Measurements from ENCODE around the gene CDC42. TPM values are rescaled to one million over a fixed set of nuclear protein-coding genes. Genes with fewer than 3 reads are reported as not detected.
A peak's percentile ranks its signal among the peaks of the same experiment; 100 is the strongest.

CDC42 gene
- total RNA-seq, 1 donor = 432 TPM

GRCh38 chr1:22071511-22071910 lies 19.0 kb downstream of the CDC42 start:
- no peaks in the 10 kb centered on the region for H3K9me3 ChIP-seq (ENCODE audit: low read depth, low read length)
- no peak for DNase-seq (ENCODE audit: insufficient read length, low spot score, missing footprints)
- no peak overlapping the region for H3K27ac ChIP-seq (ENCODE audit: low read depth, low read length)
- H3K36me3 ChIP-seq (ENCODE audit: insufficient read depth, low read length) = peaks cover 4% of the 10 kb centered on the region
- H3K79me2 ChIP-seq (ENCODE audit: insufficient read depth, low read length) = peaks cover 98% of the 10 kb centered on the region
- H3K4me2 ChIP-seq (ENCODE audit: insufficient read depth, low read length) = no peak overlapping the region
- H2AFZ ChIP-seq (ENCODE audit: low read length) = no peak overlapping the region
- H3K4me1 ChIP-seq (ENCODE audit: insufficient read depth, low read length) = peaks cover 15% of the 10 kb centered on the region
- peaks cover 83% of the 10 kb centered on the region for H4K20me1 ChIP-seq (ENCODE audit: insufficient read depth, low read length)
- H3K4me3 ChIP-seq (ENCODE audit: insufficient read depth, low read length) = no peak overlapping the region
- TF ChIP-seq CTCF (IDR thresholded peaks at IDR 0.05; ENCODE audit: extremely low read depth, low read depth, low read length) = no peak
- H3K27me3 ChIP-seq (ENCODE audit: insufficient read depth, low read length) = no peaks in the 10 kb centered on the region

- H3K36me3 ChIP-seq (ENCODE audit: insufficient read depth, low read length) = peaks cover 22% of the 10 kb centered on the region
- peaks cover 98% of the 10 kb centered on the region for H3K79me2 ChIP-seq (ENCODE audit: insufficient read depth, low read length)
- no peaks in the 10 kb centered on the region for H3K9me3 ChIP-seq (ENCODE audit: low read depth, low read length)
These were observed 22.3 kb downstream of the CDC42 start for GRCh38 chr1:22074803-22075202.

GRCh38 chr1:22075718-22076117 lies 23.2 kb downstream of the CDC42 start:
- no peak for DNase-seq (ENCODE audit: insufficient read length, low spot score, missing footprints)
- no peaks in the 10 kb centered on the region for H3K9me3 ChIP-seq (ENCODE audit: low read depth, low read length)
- H3K36me3 ChIP-seq (ENCODE audit: insufficient read depth, low read length) = peaks cover 29% of the 10 kb centered on the region
- TF ChIP-seq CTCF (IDR thresholded peaks at IDR 0.05; ENCODE audit: extremely low read depth, low read depth, low read length) = no peak
- no peak overlapping the region for H3K4me2 ChIP-seq (ENCODE audit: insufficient read depth, low read length)
- peaks cover 21% of the 10 kb centered on the region for H3K4me1 ChIP-seq (ENCODE audit: insufficient read depth, low read length)
- H2AFZ ChIP-seq (ENCODE audit: low read length) = no peak overlapping the region
- no peaks in the 10 kb centered on the region for H3K27me3 ChIP-seq (ENCODE audit: insufficient read depth, low read length)
- peaks cover 82% of the 10 kb centered on the region for H4K20me1 ChIP-seq (ENCODE audit: insufficient read depth, low read length)
- no peak overlapping the region for H3K4me3 ChIP-seq (ENCODE audit: insufficient read depth, low read length)
- H3K79me2 ChIP-seq (ENCODE audit: insufficient read depth, low read length) = peaks cover 98% of the 10 kb centered on the region
- H3K27ac ChIP-seq (ENCODE audit: low read depth, low read length) = peak overlapping the region; percentile 3

More at GRCh38 chr1:22074803-22075202, 22.3 kb downstream of the CDC42 start:
- no peak for TF ChIP-seq CTCF (IDR thresholded peaks at IDR 0.05; ENCODE audit: extremely low read depth, low read depth, low read length)
- H4K20me1 ChIP-seq (ENCODE audit: insufficient read depth, low read length) = peaks cover 80% of the 10 kb centered on the region
- H3K4me3 ChIP-seq (ENCODE audit: insufficient read depth, low read length) = no peak overlapping the region
- H2AFZ ChIP-seq (ENCODE audit: low read length) = no peak overlapping the region
- DNase-seq (ENCODE audit: insufficient read length, low spot score, missing footprints) = no peak
- no peaks in the 10 kb centered on the region for H3K27me3 ChIP-seq (ENCODE audit: insufficient read depth, low read length)
- H3K4me1 ChIP-seq (ENCODE audit: insufficient read depth, low read length) = peaks cover 21% of the 10 kb centered on the region
- no peak overlapping the region for H3K4me2 ChIP-seq (ENCODE audit: insufficient read depth, low read length)
- H3K27ac ChIP-seq (ENCODE audit: low read depth, low read length) = no peak overlapping the region

- Histone ChIP-seq H3K4me3 (ENCODE audit: insufficient read depth, low read length) (no peak overlapping the region), H3K27ac (ENCODE audit: low read depth, low read length) (no peak overlapping the region), H3K36me3 (ENCODE audit: insufficient read depth, low read length) (peaks cover 36% of the 10 kb centered on the region), H2AFZ (ENCODE audit: low read length) (no peak overlapping the region), H3K9me3 (ENCODE audit: low read depth, low read length) (no peaks in the 10 kb centered on the region), H3K79me2 (ENCODE audit: insufficient read depth, low read length) (peaks cover 98% of the 10 kb centered on the region), H3K4me2 (ENCODE audit: insufficient read depth, low read length) (no peak overlapping the region), H3K27me3 (ENCODE audit: insufficient read depth, low read length) (no peaks in the 10 kb centered on the region), H4K20me1 (ENCODE audit: insufficient read depth, low read length) (peaks cover 83% of the 10 kb centered on the region), H3K4me1 (ENCODE audit: insufficient read depth, low read length) (peaks cover 21% of the 10 kb centered on the region)
- no peak for TF ChIP-seq CTCF (IDR thresholded peaks at IDR 0.05; ENCODE audit: extremely low read depth, low read depth, low read length)
- no peak for DNase-seq (ENCODE audit: insufficient read length, low spot score, missing footprints)
These were observed 23.8 kb downstream of the CDC42 start for GRCh38 chr1:22076346-22076745.
